Measurements from ENCODE around the gene ULK1. TPM values are rescaled to one million over a fixed set of nuclear protein-coding genes. Genes with fewer than 3 reads are reported as not detected.

The ULK1 gene
- total RNA-seq, 1 experiment from 2014 or later: 34.2 TPM

DNA sequence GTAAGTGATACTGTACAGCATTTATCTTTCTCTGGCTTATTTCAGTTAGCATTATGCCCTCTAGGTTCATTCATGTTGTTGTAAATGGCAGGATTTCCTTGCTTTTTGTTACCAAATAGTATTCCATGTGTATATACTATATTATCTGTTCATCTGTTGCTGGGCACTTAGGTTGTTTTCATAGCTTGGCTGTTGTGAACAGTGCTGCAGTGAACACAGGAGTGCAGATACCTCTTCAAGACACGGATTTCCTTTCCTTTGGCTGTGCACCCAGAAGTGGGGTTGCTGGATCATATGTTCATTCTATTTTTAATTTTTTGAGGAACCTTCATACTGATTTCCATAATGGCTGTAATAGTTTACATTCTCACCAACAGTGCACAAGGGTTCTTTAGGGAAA, 76.8 kb downstream of the ULK1 start (continued):
- TF ChIP-seq FOSL1 (IDR thresholded peaks at IDR 0.05; ENCODE audit: low read depth): no peak
- no peak for TF ChIP-seq ZFX (IDR thresholded peaks at IDR 0.05)
- no peak for TF ChIP-seq SRF (IDR thresholded peaks at IDR 0.05; ENCODE audit: low read depth)
- no peak for TF ChIP-seq ELF1 (IDR thresholded peaks at IDR 0.05; ENCODE audit: borderline replicate concordance, low read depth)
- TF ChIP-seq, protein P1, sequence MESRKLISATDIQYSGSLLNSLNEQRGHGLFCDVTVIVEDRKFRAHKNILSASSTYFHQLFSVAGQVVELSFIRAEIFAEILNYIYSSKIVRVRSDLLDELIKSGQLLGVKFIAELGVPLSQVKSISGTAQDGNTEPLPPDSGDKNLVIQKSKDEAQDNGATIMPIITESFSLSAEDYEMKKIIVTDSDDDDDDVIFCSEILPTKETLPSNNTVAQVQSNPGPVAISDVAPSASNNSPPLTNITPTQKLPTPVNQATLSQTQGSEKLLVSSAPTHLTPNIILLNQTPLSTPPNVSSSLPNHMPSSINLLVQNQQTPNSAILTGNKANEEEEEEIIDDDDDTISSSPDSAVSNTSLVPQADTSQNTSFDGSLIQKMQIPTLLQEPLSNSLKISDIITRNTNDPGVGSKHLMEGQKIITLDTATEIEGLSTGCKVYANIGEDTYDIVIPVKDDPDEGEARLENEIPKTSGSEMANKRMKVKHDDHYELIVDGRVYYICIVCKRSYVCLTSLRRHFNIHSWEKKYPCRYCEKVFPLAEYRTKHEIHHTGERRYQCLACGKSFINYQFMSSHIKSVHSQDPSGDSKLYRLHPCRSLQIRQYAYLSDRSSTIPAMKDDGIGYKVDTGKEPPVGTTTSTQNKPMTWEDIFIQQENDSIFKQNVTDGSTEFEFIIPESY (IDR thresholded peaks at IDR 0.05; ENCODE audit: extremely low read depth, insufficient replicate concordance, low read length): no peak
- TF ChIP-seq, protein P2, sequence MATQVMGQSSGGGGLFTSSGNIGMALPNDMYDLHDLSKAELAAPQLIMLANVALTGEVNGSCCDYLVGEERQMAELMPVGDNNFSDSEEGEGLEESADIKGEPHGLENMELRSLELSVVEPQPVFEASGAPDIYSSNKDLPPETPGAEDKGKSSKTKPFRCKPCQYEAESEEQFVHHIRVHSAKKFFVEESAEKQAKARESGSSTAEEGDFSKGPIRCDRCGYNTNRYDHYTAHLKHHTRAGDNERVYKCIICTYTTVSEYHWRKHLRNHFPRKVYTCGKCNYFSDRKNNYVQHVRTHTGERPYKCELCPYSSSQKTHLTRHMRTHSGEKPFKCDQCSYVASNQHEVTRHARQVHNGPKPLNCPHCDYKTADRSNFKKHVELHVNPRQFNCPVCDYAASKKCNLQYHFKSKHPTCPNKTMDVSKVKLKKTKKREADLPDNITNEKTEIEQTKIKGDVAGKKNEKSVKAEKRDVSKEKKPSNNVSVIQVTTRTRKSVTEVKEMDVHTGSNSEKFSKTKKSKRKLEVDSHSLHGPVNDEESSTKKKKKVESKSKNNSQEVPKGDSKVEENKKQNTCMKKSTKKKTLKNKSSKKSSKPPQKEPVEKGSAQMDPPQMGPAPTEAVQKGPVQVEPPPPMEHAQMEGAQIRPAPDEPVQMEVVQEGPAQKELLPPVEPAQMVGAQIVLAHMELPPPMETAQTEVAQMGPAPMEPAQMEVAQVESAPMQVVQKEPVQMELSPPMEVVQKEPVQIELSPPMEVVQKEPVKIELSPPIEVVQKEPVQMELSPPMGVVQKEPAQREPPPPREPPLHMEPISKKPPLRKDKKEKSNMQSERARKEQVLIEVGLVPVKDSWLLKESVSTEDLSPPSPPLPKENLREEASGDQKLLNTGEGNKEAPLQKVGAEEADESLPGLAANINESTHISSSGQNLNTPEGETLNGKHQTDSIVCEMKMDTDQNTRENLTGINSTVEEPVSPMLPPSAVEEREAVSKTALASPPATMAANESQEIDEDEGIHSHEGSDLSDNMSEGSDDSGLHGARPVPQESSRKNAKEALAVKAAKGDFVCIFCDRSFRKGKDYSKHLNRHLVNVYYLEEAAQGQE (IDR thresholded peaks at IDR 0.05; ENCODE audit: low read depth): no peak
- TF ChIP-seq, protein P3, sequence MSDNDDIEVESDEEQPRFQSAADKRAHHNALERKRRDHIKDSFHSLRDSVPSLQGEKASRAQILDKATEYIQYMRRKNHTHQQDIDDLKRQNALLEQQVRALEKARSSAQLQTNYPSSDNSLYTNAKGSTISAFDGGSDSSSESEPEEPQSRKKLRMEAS (IDR thresholded peaks at IDR 0.05): no peak

Other genes with a start within 250 kb of the ULK1 start
- gene SFSWAP, start 183.5 kb upstream of the ULK1 start, total RNA-seq (2021; ENCODE audit: unreplicated experiment): 50.4 TPM
- 14.3 TPM for gene MMP17, start 66.2 kb upstream of the ULK1 start, total RNA-seq (2021; ENCODE audit: unreplicated experiment)
- gene PUS1, start 34.7 kb downstream of the ULK1 start, total RNA-seq (2021; ENCODE audit: unreplicated experiment): 77.3 TPM
- 54.5 TPM for gene EP400, start 55.3 kb downstream of the ULK1 start, total RNA-seq (2021; ENCODE audit: unreplicated experiment)
- 38.1 TPM for gene DDX51, start 249.7 kb downstream of the ULK1 start, total RNA-seq (2021; ENCODE audit: unreplicated experiment)
- gene NOC4L, start 249.8 kb downstream of the ULK1 start, total RNA-seq (2021; ENCODE audit: unreplicated experiment): 47.6 TPM

Measured in HCT116 (cell line).